ENCODE measurements around the gene ABLIM2.

ABLIM2 gene

GRCh38 chr4:8005033-8005808 is 153.4 kb downstream of the ABLIM2 start:
- no peak for DNase-seq (ENCODE audit: low read depth in 2 of 2)

GRCh38 chr4:8004066-8004465 is 154.5 kb downstream of the ABLIM2 start:
- no peak for DNase-seq (ENCODE audit: low read depth in 2 of 2)

- no peak for DNase-seq (ENCODE audit: low read depth in 2 of 2)
Observed at GRCh38 chr4:8002525-8003309, 155.9 kb downstream of the ABLIM2 start.

GRCh38 chr4:8001564-8002355 is 156.9 kb downstream of the ABLIM2 start:
- no peak for DNase-seq (ENCODE audit: low read depth in 2 of 2)

- DNase-seq (ENCODE audit: low read depth in 2 of 2), result no peak
Observed at GRCh38 chr4:8000721-8001491, 157.7 kb downstream of the ABLIM2 start.

- no peak for DNase-seq (ENCODE audit: low read depth in 2 of 2)
Observed at GRCh38 chr4:8000247-8000646, 158.4 kb downstream of the ABLIM2 start.

GRCh38 chr4:7999695-8000094 is 158.9 kb downstream of the ABLIM2 start:
- DNase-seq (ENCODE audit: low read depth in 2 of 2), result no peak

- no peak for DNase-seq (ENCODE audit: low read depth in 2 of 2)
Observed at GRCh38 chr4:7999279-7999678, 159.3 kb downstream of the ABLIM2 start.

GRCh38 chr4:7998447-7998846 is 160.2 kb downstream of the ABLIM2 start:
- no peak for DNase-seq (ENCODE audit: low read depth in 2 of 2)

- DNase-seq (ENCODE audit: low read depth in 2 of 2), result no peak
Observed at GRCh38 chr4:7995866-7996265, 162.7 kb downstream of the ABLIM2 start.

GRCh38 chr4:7995135-7995534 is 163.5 kb downstream of the ABLIM2 start:
- no peak for DNase-seq (ENCODE audit: low read depth in 2 of 2)

GRCh38 chr4:7993671-7994070 is 164.9 kb downstream of the ABLIM2 start:
- DNase-seq (ENCODE audit: low read depth in 2 of 2), result no peak

GRCh38 chr4:7992846-7993245 is 165.8 kb downstream of the ABLIM2 start:
- DNase-seq (ENCODE audit: low read depth in 2 of 2), result no peak

- DNase-seq (ENCODE audit: low read depth in 2 of 2), result no peak
Observed at GRCh38 chr4:7990807-7991459, 167.7 kb downstream of the ABLIM2 start.

- DNase-seq (ENCODE audit: low read depth in 2 of 2), result no peak
Observed at GRCh38 chr4:7989654-7990053, 169.0 kb downstream of the ABLIM2 start.

GRCh38 chr4:7988437-7988836 is 170.2 kb downstream of the ABLIM2 start:
- no peak for DNase-seq (ENCODE audit: low read depth in 2 of 2)

GRCh38 chr4:7987148-7987989 is 171.2 kb downstream of the ABLIM2 start:
- peak; percentile 60 to 76 for DNase-seq (ENCODE audit: low read depth in 2 of 2)

GRCh38 chr4:7985891-7986441 is 172.6 kb downstream of the ABLIM2 start:
- no peak for DNase-seq (ENCODE audit: low read depth in 2 of 2)

GRCh38 chr4:7985072-7985471 is 173.5 kb downstream of the ABLIM2 start:
- no peak for DNase-seq (ENCODE audit: low read depth in 2 of 2)
